ENCODE results near the gene PLEKHH1.

GRCh38 chr14:67547224-67547780 is 14.2 kb downstream of the PLEKHH1 start:
- no peak for TF ChIP-seq EP300 (conservative IDR thresholded peaks at IDR 0.05; ENCODE audit: poor library complexity, severe bottlenecking)
- TF ChIP-seq, protein P1, sequence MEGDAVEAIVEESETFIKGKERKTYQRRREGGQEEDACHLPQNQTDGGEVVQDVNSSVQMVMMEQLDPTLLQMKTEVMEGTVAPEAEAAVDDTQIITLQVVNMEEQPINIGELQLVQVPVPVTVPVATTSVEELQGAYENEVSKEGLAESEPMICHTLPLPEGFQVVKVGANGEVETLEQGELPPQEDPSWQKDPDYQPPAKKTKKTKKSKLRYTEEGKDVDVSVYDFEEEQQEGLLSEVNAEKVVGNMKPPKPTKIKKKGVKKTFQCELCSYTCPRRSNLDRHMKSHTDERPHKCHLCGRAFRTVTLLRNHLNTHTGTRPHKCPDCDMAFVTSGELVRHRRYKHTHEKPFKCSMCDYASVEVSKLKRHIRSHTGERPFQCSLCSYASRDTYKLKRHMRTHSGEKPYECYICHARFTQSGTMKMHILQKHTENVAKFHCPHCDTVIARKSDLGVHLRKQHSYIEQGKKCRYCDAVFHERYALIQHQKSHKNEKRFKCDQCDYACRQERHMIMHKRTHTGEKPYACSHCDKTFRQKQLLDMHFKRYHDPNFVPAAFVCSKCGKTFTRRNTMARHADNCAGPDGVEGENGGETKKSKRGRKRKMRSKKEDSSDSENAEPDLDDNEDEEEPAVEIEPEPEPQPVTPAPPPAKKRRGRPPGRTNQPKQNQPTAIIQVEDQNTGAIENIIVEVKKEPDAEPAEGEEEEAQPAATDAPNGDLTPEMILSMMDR (IDR thresholded peaks at IDR 0.05; ENCODE audit: poor library complexity, severe bottlenecking) = no peak

Measured in neural cell (in vitro differentiated cells).